RPMI8226 (cell line): ENCODE results near the gene FBXW2.

Experiments
- DNase-seq: peaks from one replicate; pipeline ENCODE4 v3.0.0-alpha.2; 2015

The FBXW2 gene

GRCh38 chr9:120741191-120741590, 52.0 kb downstream of the FBXW2 start:
- DNase-seq: no peak

GRCh38 chr9:120740132-120740531, 53.1 kb downstream of the FBXW2 start:
- DNase-seq: no peak

- no peak for DNase-seq
Observed at GRCh38 chr9:120737416-120738165, 55.6 kb downstream of the FBXW2 start.

GRCh38 chr9:120736881-120737280, 56.3 kb downstream of the FBXW2 start:
- DNase-seq: no peak

GRCh38 chr9:120735415-120736126, 57.6 kb downstream of the FBXW2 start:
- no peak for DNase-seq

GRCh38 chr9:120734607-120735410, 58.4 kb downstream of the FBXW2 start:
- no peak for DNase-seq

GRCh38 chr9:120733190-120733589, 60.0 kb downstream of the FBXW2 start:
- DNase-seq: no peak

GRCh38 chr9:120730654-120731514, 62.3 kb downstream of the FBXW2 start:
- DNase-seq: peak; percentile 30

GRCh38 chr9:120729791-120730241, 63.4 kb downstream of the FBXW2 start:
- peak; percentile 27 for DNase-seq

- DNase-seq: no peak
Observed at GRCh38 chr9:120726484-120726883, 66.7 kb downstream of the FBXW2 start.

- DNase-seq: no peak
Observed at GRCh38 chr9:120725907-120726306, 67.3 kb downstream of the FBXW2 start.

- no peak for DNase-seq
Observed at GRCh38 chr9:120724757-120725400, 68.3 kb downstream of the FBXW2 start.

- no peak for DNase-seq
Observed at GRCh38 chr9:120723565-120723964, 69.7 kb downstream of the FBXW2 start.

GRCh38 chr9:120720404-120720803, 72.8 kb downstream of the FBXW2 start:
- DNase-seq: no peak

- DNase-seq: no peak
Observed at GRCh38 chr9:120718316-120718715, 74.9 kb downstream of the FBXW2 start.

- peak; percentile 81 for DNase-seq
Observed at GRCh38 chr9:120717176-120717575, 76.0 kb downstream of the FBXW2 start.

GRCh38 chr9:120716483-120716882, 76.7 kb downstream of the FBXW2 start:
- no peak for DNase-seq

- no peak for DNase-seq
Observed at GRCh38 chr9:120715389-120715924, 77.8 kb downstream of the FBXW2 start.

GRCh38 chr9:120714846-120715388, 78.3 kb downstream of the FBXW2 start:
- DNase-seq: no peak

- DNase-seq: peak; percentile 99
Observed at GRCh38 chr9:120714088-120714845, 78.9 kb downstream of the FBXW2 start, which contains the start of gene MEGF9. Gene MEGF9 (minus strand): TSS chr9:120714470. CDS start chr9:120714358, 112 bp downstream.
